NCI-H2107 treated with DMSO at 0.1 percent for 48 hours (cell line): Measurements from ENCODE around the gene ZNF76.

Experiments used
- DNase-seq: peaks from one replicate; lab custom pipeline; 2025; ENCODE audit not compliant: unreplicated experiment; lab: John Stamatoyannopoulos, UW

The ZNF76 gene

GRCh38 chr6:35236223-35236622, 23.3 kb upstream of the ZNF76 start:
- DNase-seq: no peak

GRCh38 chr6:35237476-35237875, 22.1 kb upstream of the ZNF76 start:
- DNase-seq: no peak

GRCh38 chr6:35238843-35239289, 20.7 kb upstream of the ZNF76 start:
- no peak for DNase-seq

GRCh38 chr6:35239581-35239980, 20.0 kb upstream of the ZNF76 start:
- DNase-seq: no peak

- DNase-seq: no peak
Observed at GRCh38 chr6:35240838-35241801, 18.4 kb upstream of the ZNF76 start.

GRCh38 chr6:35242486-35242885, 17.0 kb upstream of the ZNF76 start:
- DNase-seq: no peak

GRCh38 chr6:35242906-35243305, 16.6 kb upstream of the ZNF76 start:
- no peak for DNase-seq

GRCh38 chr6:35243386-35243958, 16.1 kb upstream of the ZNF76 start:
- no peak for DNase-seq

- no peak for DNase-seq
Observed at GRCh38 chr6:35244551-35244950, 15.0 kb upstream of the ZNF76 start.

GRCh38 chr6:35247642-35248231, 11.8 kb upstream of the ZNF76 start:
- DNase-seq: no peak

- no peak for DNase-seq
Observed at GRCh38 chr6:35248300-35248699, 11.2 kb upstream of the ZNF76 start.

GRCh38 chr6:35248965-35249364, 10.6 kb upstream of the ZNF76 start:
- DNase-seq: no peak

GRCh38 chr6:35251949-35252348, 7.6 kb upstream of the ZNF76 start:
- DNase-seq: no peak

GRCh38 chr6:35253249-35253648, 6.3 kb upstream of the ZNF76 start:
- DNase-seq: no peak

- no peak for DNase-seq
Observed at GRCh38 chr6:35258336-35258735, 1.2 kb upstream of the ZNF76 start.

- no peak for DNase-seq
Observed at GRCh38 chr6:35258858-35259193, 709 bp upstream of the ZNF76 start.

- no peak for DNase-seq
Observed at GRCh38 chr6:35259948-35260590, 534 bp downstream of the ZNF76 start.

- DNase-seq: no peak
Observed at GRCh38 chr6:35260591-35261570, 1.3 kb downstream of the ZNF76 start.

GRCh38 chr6:35262596-35262995, 3.1 kb downstream of the ZNF76 start:
- no peak for DNase-seq

GRCh38 chr6:35264550-35265274, 5.2 kb downstream of the ZNF76 start:
- DNase-seq: no peak
